CD4-positive, alpha-beta T cell treated with Interleukin-1 beta for 1 hour (primary cell): ENCODE results near the gene LONP1.

Experiments
- DNase-seq, 2 donors: peaks; one replicate each; pipeline ENCODE4 v3.0.0-alpha.2; 2020 to 2022

The LONP1 gene

DNA sequence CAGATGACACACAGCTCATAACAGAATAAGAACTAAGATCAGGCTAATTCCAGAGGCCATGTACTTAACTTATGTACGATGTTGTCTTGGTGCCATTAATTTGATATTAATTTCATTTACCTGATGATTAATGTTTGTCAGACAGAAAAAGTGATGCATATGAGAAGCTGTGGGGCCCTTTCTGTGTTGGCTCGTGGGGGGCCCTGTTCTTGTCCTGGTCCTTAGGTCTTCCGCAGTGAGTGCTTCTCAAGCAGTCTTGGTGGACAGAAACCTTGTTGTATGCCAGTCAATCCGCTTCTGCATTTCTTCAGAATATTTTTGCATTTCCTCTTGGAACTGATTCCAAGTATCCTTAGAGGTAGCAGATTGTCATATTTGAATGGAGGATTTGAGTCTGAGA is 76.9 kb downstream of the LONP1 start:
- no peak for DNase-seq

DNA sequence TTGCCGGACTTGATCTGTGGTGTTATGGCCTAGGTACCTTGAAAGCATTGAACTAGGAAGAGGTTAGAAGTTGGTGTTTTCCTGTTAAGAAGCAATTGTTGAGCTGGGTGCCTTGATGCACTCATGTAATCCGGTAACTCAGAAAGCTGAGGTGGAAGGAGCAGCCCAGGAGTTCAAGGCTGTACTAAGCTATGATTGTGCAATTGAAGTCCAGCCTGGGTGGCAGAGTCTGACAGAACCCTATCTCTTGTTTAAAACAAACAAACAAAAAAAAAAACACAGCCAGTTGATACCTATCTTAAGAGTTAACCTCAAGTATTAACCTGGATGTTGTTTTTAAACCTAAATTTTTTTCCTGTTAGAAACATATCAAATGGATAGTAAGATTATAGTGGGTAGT is 77.7 kb downstream of the LONP1 start:
- no peak for DNase-seq
